Measurements from ENCODE around the gene COL9A1.

DNA sequence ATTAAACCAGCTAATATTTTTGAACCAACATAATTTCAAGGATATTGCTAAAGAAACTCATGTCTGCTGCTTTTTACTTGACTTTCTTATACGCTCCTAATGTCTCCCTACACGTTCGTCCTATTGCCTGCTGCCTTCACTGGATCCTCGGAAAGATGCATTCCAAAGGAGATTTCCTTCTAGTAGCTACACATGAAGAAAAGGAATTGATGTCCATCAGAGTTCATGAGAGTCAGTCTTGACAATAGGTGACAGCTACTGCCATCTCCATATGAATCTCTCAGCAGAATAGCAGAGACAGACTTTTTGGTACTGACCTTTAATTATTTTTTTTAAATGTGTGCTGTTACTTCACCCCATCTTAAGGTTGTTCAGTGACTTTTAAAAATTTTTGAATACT is 24.2 kb upstream of the COL9A1 start:
- TF ChIP-seq POLR2AphosphoS5 (IDR thresholded peaks at IDR 0.05; ENCODE audit: low read depth, low read length) (no peak), CTCF (IDR thresholded peaks at IDR 0.05) (no peak), REST (IDR thresholded peaks at IDR 0.05; ENCODE audit: insufficient read depth in 1 of 2, low read depth in 2 of 2, low read length in 1 of 2) (no peak), TCF7L2 (IDR thresholded peaks at IDR 0.05; ENCODE audit: low read depth, low read length) (no peak)
